Measurements from ENCODE around the gene SFXN5. TPM values are rescaled to one million over a fixed set of nuclear protein-coding genes. Genes with fewer than 3 reads are reported as not detected.

SFXN5 gene
- total and polyA plus RNA-seq, 2 of the 4 experiments (the other 2 are of a cell fraction): 8.6 to 17.0 TPM

GRCh38 chr2:72975017-72975416, 96.5 kb downstream of the SFXN5 start:
- H4K91ac ChIP-seq (ENCODE audit: insufficient read depth, low read depth, low read length): no peak overlapping the region
- H3K4me2 ChIP-seq (ENCODE audit: low read depth, low read length): no peak overlapping the region
- no peaks in the 10 kb centered on the region; the same call in 1 of the 2 replicates for H3K9me1 ChIP-seq (ENCODE audit: insufficient read depth, low read length)
- no peaks in the 10 kb centered on the region for H3K36me3 ChIP-seq (ENCODE audit: control insufficient read depth, insufficient read depth, low read length)
- H3K4me3 ChIP-seq (ENCODE audit: insufficient read depth, low read depth, low read length): no peak overlapping the region
- POLR2A ChIA-PET (ENCODE audit: unreplicated experiment): no interaction called here
- no peak overlapping the region for H2AFZ ChIP-seq (replicated peaks; ENCODE audit: low read length, poor library complexity)
- H2BK5ac ChIP-seq (ENCODE audit: low read depth, low read length, poor library complexity, severe bottlenecking): no peak overlapping the region
- no peak overlapping the region for H3K56ac ChIP-seq (ENCODE audit: extremely low read depth, insufficient read depth, low read length)
- no peak overlapping the region for H4K5ac ChIP-seq (ENCODE audit: low read depth, low read length)
- H3K27me3 ChIP-seq (ENCODE audit: control insufficient read depth, insufficient read depth, low read length): no peaks in the 10 kb centered on the region
- no peak overlapping the region for H2BK120ac ChIP-seq (ENCODE audit: low read depth, low read length)
- H3K4me1 ChIP-seq (ENCODE audit: control insufficient read depth, insufficient read depth, low read length): no peaks in the 10 kb centered on the region
- dilution Hi-C loops (cut with HindIII; ENCODE audit: low sequenced_read_pairs, unreplicated experiment) (no loop called here), in situ Hi-C loops (cut with MboI; ENCODE audit: low sequenced_read_pairs) (no loop called here), intact Hi-C loops (cut with micrococcal nuclease) (no loop called here)
- no peak overlapping the region for H3K9ac ChIP-seq (ENCODE audit: low read depth, low read length)
- WGBS, 2 experiments (ENCODE audit: extremely low coverage in 2 of 2, insufficient read length in 1 of 2): 56% methylated on average over 3 of the region's 3 CpGs; no CpG with 5 or more reads in 1 of the 2 experiments
- DNase-seq: no peak
- CTCF ChIA-PET: interaction anchor here (1.4 to 1.5 kb wide), 2 partner anchors 81 to 110 kb away, joined by 3 to 6 read pairs; no protein-coding TSS in a partner anchor
- BruUV-seq (replicated peaks): no TSS peak
- H2BK15ac ChIP-seq (ENCODE audit: low read depth, low read length): no peak overlapping the region
- no peak overlapping the region for H2BK20ac ChIP-seq (ENCODE audit: low read depth, low read length)
- H3K18ac ChIP-seq (ENCODE audit: low read depth, low read length): no peak overlapping the region
- ATAC-seq (ENCODE audit: low read depth): no peak
- H2AK9ac ChIP-seq (replicated peaks; ENCODE audit: low read depth, low read length, poor library complexity): no peak overlapping the region
- no peak overlapping the region for H3K4ac ChIP-seq (ENCODE audit: low read depth, low read length)
- no peak overlapping the region for H3K27ac ChIP-seq (ENCODE audit: insufficient read depth, low read length)
- no peak overlapping the region for H4K8ac ChIP-seq (ENCODE audit: low read depth in 2 of 2, low read length in 2 of 2)
- H3K79me1 ChIP-seq (ENCODE audit: low read depth in 1 of 2, low read length in 2 of 2): no peaks in the 10 kb centered on the region
- H2AK5ac ChIP-seq (ENCODE audit: low read depth, low read length): no peak overlapping the region
- H3K9me3 ChIP-seq (ENCODE audit: control insufficient read depth, insufficient read depth, low read length): no peaks in the 10 kb centered on the region
- TF ChIP-seq ELK1 (IDR thresholded peaks at IDR 0.05; ENCODE audit: borderline replicate concordance, low read depth, low read length) (no peak), NFE2L2 (IDR thresholded peaks at IDR 0.05; ENCODE audit: low read depth, low read length) (no peak), CTCF (conservative IDR thresholded peaks at IDR 0.05; ENCODE audit: low read depth, low read length) (no peak), FOS (IDR thresholded peaks at IDR 0.05; ENCODE audit: low read depth, low read length) (no peak), RFX5 (IDR thresholded peaks at IDR 0.05; ENCODE audit: low read depth, low read length) (no peak), RAD21 (IDR thresholded peaks at IDR 0.05; ENCODE audit: low read length) (no peak), SMC3 (IDR thresholded peaks at IDR 0.05; ENCODE audit: low read depth, low read length) (no peak), MAFK (IDR thresholded peaks at IDR 0.05; ENCODE audit: low read depth, low read length) (no peak), RCOR1 (IDR thresholded peaks at IDR 0.05; ENCODE audit: insufficient replicate concordance, low read length) (no peak), POLR2A (IDR thresholded peaks at IDR 0.05; ENCODE audit: low read depth, low read length) (no peak), CEBPB (IDR thresholded peaks at IDR 0.05; ENCODE audit: low read depth, low read length) (no peak), MAZ (IDR thresholded peaks at IDR 0.05; ENCODE audit: borderline replicate concordance, low read depth, low read length) (no peak), USF2 (IDR thresholded peaks at IDR 0.05; ENCODE audit: low read depth, low read length) (no peak), CHD1 (IDR thresholded peaks at IDR 0.05; ENCODE audit: low read depth, low read length) (no peak), BHLHE40 (IDR thresholded peaks at IDR 0.05; ENCODE audit: low read depth, low read length) (no peak), MXI1 (IDR thresholded peaks at IDR 0.05; ENCODE audit: borderline replicate concordance, low read depth, low read length) (no peak)
- no peak overlapping the region for H3K23ac ChIP-seq (ENCODE audit: low read depth, low read length)
- H4K20me1 ChIP-seq (ENCODE audit: insufficient read depth, low read length): no peaks in the 10 kb centered on the region
- no peak overlapping the region for H3K14ac ChIP-seq (replicated peaks; ENCODE audit: low read depth, low read length)

Data from IMR-90 (cell line).